ENCODE measurements around the gene DPT.

Gene DPT

GRCh38 chr1:168664069-168664834 lies 64.8 kb downstream of the DPT start:
- DNase-seq (ENCODE audit: low read depth), result no peak

DNA sequence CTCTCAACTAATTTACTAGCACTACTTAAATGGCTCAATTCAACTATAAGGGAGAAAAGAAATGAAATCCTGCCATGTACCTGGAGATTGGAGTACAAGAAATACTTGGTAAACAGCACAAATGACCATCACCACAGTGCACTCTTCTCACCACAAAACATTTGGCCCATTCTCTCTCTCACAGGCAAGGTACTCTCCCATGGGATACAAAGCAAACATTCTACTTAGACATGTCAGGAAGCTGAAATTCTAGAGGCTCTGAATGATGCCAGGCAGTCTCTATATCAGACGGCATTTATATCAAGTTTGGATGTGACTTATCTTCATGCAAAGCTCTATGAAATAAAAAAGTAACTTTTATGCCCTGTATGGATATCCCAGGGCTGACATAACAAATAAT lies 72.5 kb downstream of the DPT start:
- DNase-seq (ENCODE audit: low read depth), result no peak

GRCh38 chr1:168654198-168654915 lies 74.6 kb downstream of the DPT start:
- no peak for DNase-seq (ENCODE audit: low read depth)

DNA sequence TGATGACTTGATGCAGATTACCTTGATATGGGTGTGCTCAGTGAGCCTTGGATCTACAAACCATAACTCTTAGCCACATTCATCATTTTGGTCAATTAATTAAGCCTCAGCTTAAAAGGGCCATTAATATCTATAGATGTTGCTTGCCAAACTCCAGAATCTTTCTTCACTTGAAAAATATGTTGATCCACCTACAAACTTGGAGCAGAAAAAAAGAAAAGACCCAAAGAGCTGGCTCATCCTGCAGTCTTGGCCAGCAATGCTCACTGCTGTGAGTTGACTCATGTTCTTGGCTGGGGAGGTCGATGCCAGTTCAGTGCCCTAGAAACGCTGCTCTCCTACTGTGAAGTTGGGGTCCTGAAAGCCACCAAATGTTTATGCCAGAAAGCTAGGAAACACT lies 75.4 kb downstream of the DPT start:
- no peak for DNase-seq (ENCODE audit: low read depth)

DNA sequence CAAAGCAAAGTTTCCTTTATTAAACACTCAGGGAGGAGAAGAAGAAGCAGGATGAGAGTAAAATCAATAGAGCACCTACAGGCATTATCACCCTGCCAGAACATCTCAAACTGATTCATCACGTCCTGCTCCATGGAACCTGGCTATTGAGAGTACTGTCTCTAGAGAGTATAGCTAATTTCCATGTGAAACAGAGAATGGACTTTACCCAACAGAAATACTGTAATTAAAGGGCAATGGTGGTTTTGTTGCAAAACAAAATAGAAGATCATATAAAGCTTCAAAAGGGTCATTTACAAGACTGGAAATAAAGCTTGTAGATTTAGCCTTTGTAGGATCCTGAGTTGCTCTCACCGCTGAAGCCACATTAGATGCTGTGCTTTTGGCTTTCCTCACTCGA lies 83.3 kb downstream of the DPT start:
- no peak for DNase-seq (ENCODE audit: low read depth)
